Heart right ventricle (tissue), 16 donors: ENCODE data around the gene DGUOK. TPM values are rescaled to one million over a fixed set of nuclear protein-coding genes. Genes with fewer than 3 reads are reported as not detected.

Source experiments
- ATAC-seq, 8 donors: fragments of 200-7000 bp; cut with Tn5 transposase; one replicate each; pipeline ENCODE4 v1.9.1; 2020; ENCODE audit warnings: mild to moderate bottlenecking in 8 of 8, moderate library complexity in 8 of 8, moderate number of reproducible peaks in 1 of 8
- DNase-seq, 2 donors: peaks; one replicate each; pipeline ENCODE4 v3.0.0-alpha.2; 2020
- H3K27ac ChIP-seq, 10 donors: fragments of 200-600 bp; sonication (generic) in 2 of 10; one replicate each; pipeline versions ENCODE4 v1.5.0 to v1.8.0; 2020 to 2022; ENCODE audit warnings: mild to moderate bottlenecking in 3 of 10
- H3K27me3 ChIP-seq, 7 donors: fragments of 200-600 bp; one replicate each; pipeline ENCODE4 v1.8.0; 2021 to 2022; ENCODE audit warnings: mild to moderate bottlenecking in 2 of 7
- H3K36me3 ChIP-seq, 9 donors: fragments of 200-600 bp; sonication (generic) in 1 of 9; one replicate each; pipeline versions ENCODE4 v1.5.0 to v1.8.0; 2020 to 2022; ENCODE audit warnings: mild to moderate bottlenecking in 2 of 9
- H3K4me1 ChIP-seq, 9 donors: fragments of 200-600 bp; sonication (generic) in 1 of 9; one replicate each; pipeline versions ENCODE4 v1.5.0 to v1.8.0; 2020 to 2022; ENCODE audit warnings: mild to moderate bottlenecking in 4 of 9
- H3K4me3 ChIP-seq, 10 donors: fragments of 200-600 bp; sonication (generic) in 2 of 10; one replicate each; pipeline versions ENCODE4 v1.5.0 to v1.8.0; 2020 to 2022; ENCODE audit warnings: mild to moderate bottlenecking in 7 of 10, moderate library complexity in 2 of 10
- H3K9me3 ChIP-seq, 11 donors: fragments of 200-600 bp in 10 of 11; sonication (generic) in 2 of 11; one replicate each; pipeline versions ENCODE4 v1.5.0 to v1.8.0; 2013 to 2022; ENCODE audit warnings: mild to moderate bottlenecking in 2 of 11, control low read depth in 1 of 11, moderate library complexity in 1 of 11
- CTCF ChIP-seq, 9 donors: fragments of 200-600 bp; sonication (generic) in 2 of 9; IDR thresholded peaks; one replicate each; pipeline versions ENCODE4 v1.5.0 to v1.8.0; 2021 to 2022; ENCODE audit warnings: antibody characterized with exemption in 9 of 9, mild to moderate bottlenecking in 5 of 9, moderate library complexity in 1 of 9
- WGBS, 2 donors: extraction: QIAGEN DNeasy Blood & Tissue Kit; methylation state at CpG; one replicate each; pipeline ENCODE4 v1.1.7; 2013; ENCODE audit warnings: inconsistent platforms in 1 of 2; 5-methylcytosine and 5-hydroxymethylcytosine counted together
- intact Hi-C, 10 donors: fragments of 100-400 bp; cut with DNase I; formaldehyde crosslinking; loops; one replicate each; pipeline versions ENCODE4 v1.11.1 to v1.14.2; 2022
- polyA plus RNA-seq, 2 donors: library from polyadenylated mRNA; stranded (reverse); fragments of 200-250 nt; gene quantifications; one replicate each; pipeline ENCODE4 v1.2.3, GENCODE V29; 2013
- total RNA-seq, 10 donors: library from RNA; stranded (reverse); fragmentation: NEBNext Ultra II Directional in 3 of 10; extraction: Animal tissue kit (Norgen Biotek cat#: 25700) in 3 of 10; gene quantifications; one replicate each; pipeline versions ENCODE4 v1.2.1 to v1.2.4, GENCODE V29; 2021 to 2023
- donor health status: Arrhythmogenic right ventricular cardiomyopathy.
- donor health status: ischemic (EF 13 %, LVEDD 7.1; RV severe dilation, severe dysfunction).
- donor health status: healthy with polysubstance abuse.
- donor health status: DM: no; HTN: yes; CAD: no.
- donor health status: DM: no; HTN: no; CAD: no.
- donor health status: ischemic (EF 25% LVEDD 6.9; RV normal size, moderate dysfunction).
- donor health status: ischemic (EF 25% LVEDD 5.7; RV mildly dilated, moderate dysfunction).
- donor health status: healthy.
- donor health status: DM: yes; HTN: yes; CAD: no.
- donor health status: Ischemic cardiomyopathy.
- donor health status: ischemic (EF 35%, LVEDD 5.7; RV mildly dilated, moderate dysfunction).
- donor health status: nonischemic (EF 11% LVEDD 7.7; RV severe dilation, severe dysfunction).
- donor health status: DM: yes; HTN: yes; CAD: no.
- donor health status: PGD.
- donor health status: ischemic (EF 29% LVEDD 5.4; RV normal size, mild dysfunction).
- donor health status: nonischemic (EF 23%, LVEDD 6.1; RV moderate dilation, normal function).

Gene DGUOK
- total and polyA plus RNA-seq, 12 donors: 18.7 to 56.2 (median 22.7) TPM

DNA sequence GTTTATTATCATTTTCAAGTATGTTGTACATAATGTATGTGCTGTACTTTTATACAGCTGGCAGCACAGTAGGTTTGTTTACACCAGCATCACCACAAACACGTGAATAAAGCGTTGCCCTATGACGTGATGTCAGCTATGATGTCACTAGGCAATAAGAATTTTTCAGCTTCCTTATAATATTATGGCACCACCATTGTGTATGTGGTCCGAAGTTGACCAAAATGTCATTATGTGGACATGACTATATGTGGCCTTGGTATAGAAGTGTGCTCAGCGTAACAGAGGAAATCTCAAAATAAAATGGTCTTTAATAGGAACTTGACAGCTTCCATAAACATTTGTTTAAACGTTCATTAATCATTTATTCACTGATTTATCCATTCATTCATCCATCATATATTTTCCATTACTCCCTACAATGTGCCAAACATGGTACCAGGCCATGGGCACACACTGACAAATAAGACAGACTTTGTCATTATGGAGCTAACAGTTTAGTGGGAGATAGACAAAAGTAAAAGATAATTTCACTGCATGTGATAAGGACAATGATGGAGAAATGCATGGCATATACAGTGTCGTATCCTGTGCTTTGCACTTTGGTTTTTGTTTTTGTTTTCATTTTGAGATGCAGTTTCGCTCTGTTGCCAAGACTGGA, 15.0 kb upstream of the DGUOK start:
- no peak overlapping the region for H3K4me3 ChIP-seq
- no peaks in the 10 kb centered on the region for H3K36me3 ChIP-seq
- no peaks in the 10 kb centered on the region for H3K9me3 ChIP-seq
- 85 to 86% methylated on average over 8 of the region's 8 CpGs for WGBS, 2 donors
- intact Hi-C loops: no loop called here
- no peak for TF ChIP-seq CTCF (IDR thresholded peaks at IDR 0.05)
- no peak overlapping the region for H3K27ac ChIP-seq
- no peak for DNase-seq
- peaks cover 0 to 4% (median 0%) of the 10 kb centered on the region in 7 donors for H3K27me3 ChIP-seq
- ATAC-seq: no peak
- H3K4me1 ChIP-seq: peaks cover 0 to 13% (median 0%) of the 10 kb centered on the region in 9 donors

DNA sequence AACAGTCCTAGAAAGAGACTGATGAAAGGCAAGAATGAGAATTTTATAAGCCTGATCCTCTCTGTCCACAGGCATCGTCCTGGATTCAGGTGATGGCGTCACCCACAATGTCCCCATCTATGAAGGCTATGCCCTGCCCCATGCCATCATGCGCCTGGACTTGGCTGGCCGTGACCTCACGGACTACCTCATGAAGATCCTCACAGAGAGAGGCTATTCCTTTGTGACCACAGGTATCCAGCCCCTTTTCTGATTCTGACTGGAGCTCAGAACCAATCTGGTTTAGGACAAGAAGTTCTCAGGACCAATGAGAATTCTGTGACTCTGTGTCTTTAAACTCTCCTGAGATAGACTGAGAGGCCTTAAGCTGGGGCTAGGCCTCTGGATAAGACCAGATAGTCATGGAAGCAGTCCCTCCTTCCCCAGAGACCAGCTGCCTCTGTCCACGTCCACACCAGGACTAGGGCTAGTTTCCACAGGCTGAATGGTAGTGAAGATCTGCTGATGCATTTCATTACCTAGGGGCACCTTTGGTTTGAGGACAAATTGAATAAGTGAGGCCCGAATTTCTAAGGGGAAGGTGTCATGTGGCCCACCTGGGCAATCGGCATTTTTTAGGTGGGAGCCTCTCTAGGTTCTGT, 13.1 kb upstream of the DGUOK start:
- DNase-seq: no peak
- H3K9me3 ChIP-seq: no peaks in the 10 kb centered on the region
- intact Hi-C loops: no loop called here
- WGBS, 2 donors: 91 to 93% methylated on average over 8 of the region's 8 CpGs
- H3K4me3 ChIP-seq: no peak overlapping the region
- H3K36me3 ChIP-seq: no peaks in the 10 kb centered on the region
- H3K27me3 ChIP-seq: peaks cover 0 to 7% (median 0%) of the 10 kb centered on the region in 7 donors
- no peak overlapping the region for H3K27ac ChIP-seq
- no peak for ATAC-seq
- no peaks in the 10 kb centered on the region for H3K4me1 ChIP-seq
- no peak for TF ChIP-seq CTCF (IDR thresholded peaks at IDR 0.05)

GRCh38 chr2:73914667-73915066, 12.0 kb upstream of the DGUOK start:
- H3K4me3 ChIP-seq: no peak overlapping the region
- H3K27ac ChIP-seq: no peak overlapping the region
- DNase-seq: no peak
- no peak for ATAC-seq
- no peaks in the 10 kb centered on the region for H3K9me3 ChIP-seq
- WGBS, 2 donors: 82 to 88% methylated on average over 4 of the region's 4 CpGs
- H3K4me1 ChIP-seq: no peaks in the 10 kb centered on the region
- H3K36me3 ChIP-seq: no peaks in the 10 kb centered on the region
- no peak for TF ChIP-seq CTCF (IDR thresholded peaks at IDR 0.05)
- peaks cover 0 to 18% (median 9%) of the 10 kb centered on the region in 7 donors for H3K27me3 ChIP-seq
- intact Hi-C loops: no loop called here

- Histone ChIP-seq H3K36me3 (no peaks in the 10 kb centered on the region), H3K27ac (no peak overlapping the region)
- DNase-seq: no peak
These were observed 11.2 kb upstream of the DGUOK start for GRCh38 chr2:73915437-73915993.

More at GRCh38 chr2:73915437-73915993, 11.2 kb upstream of the DGUOK start:
- H3K9me3 ChIP-seq: no peaks in the 10 kb centered on the region
- H3K4me1 ChIP-seq: no peaks in the 10 kb centered on the region
- intact Hi-C loops: no loop called here
- no peak for TF ChIP-seq CTCF (IDR thresholded peaks at IDR 0.05)
- no peak for ATAC-seq
- H3K27me3 ChIP-seq: peaks cover 0 to 22% (median 10%) of the 10 kb centered on the region in 7 donors
- H3K4me3 ChIP-seq: no peak overlapping the region
- 92% methylated on average over 5 of the region's 5 CpGs for WGBS, 2 donors
